Choroid plexus epithelial cell (primary cell): Measurements from ENCODE around the gene TCF21.

Experiments used
- DNase-seq: peaks from one replicate; pipeline ENCODE4 v3.0.0-alpha.2; 2010; ENCODE audit warnings: low read depth
- H3K4me3 ChIP-seq: 2 replicates; pipeline ENCODE4 v1.5.1; 2011; ENCODE audit warnings: low read depth, mild to moderate bottlenecking, control low read depth, low read length, moderate library complexity
- TF ChIP-seq, protein P1 (sequence below): conservative IDR thresholded peaks from 2 replicates; pipeline ENCODE4 v1.5.1; 2011; ENCODE audit warnings: low read depth, mild to moderate bottlenecking, control low read depth, inconsistent platforms, low read length, moderate library complexity

The TCF21 gene

DNA sequence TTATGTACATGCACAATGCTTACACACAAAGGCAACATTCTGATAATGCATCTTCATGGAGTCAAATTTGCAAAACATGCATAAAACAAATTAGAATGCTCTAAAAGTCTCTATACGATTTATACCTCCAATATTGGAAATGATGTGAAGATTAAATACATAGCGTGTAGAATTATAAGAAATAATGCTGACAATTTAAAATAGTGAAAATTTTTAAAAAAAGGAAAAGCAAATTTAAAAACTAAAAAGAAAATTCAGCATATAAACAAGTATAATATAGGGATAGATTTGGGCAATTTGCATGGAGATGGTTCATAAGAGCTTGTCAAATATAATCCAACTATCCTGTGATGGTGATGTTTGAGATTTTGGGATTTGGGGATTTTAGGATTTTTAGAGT, 14.9 kb downstream of the TCF21 start:
- H3K4me3 ChIP-seq: no peak overlapping the region
- no peak for DNase-seq
- TF ChIP-seq, protein P1, sequence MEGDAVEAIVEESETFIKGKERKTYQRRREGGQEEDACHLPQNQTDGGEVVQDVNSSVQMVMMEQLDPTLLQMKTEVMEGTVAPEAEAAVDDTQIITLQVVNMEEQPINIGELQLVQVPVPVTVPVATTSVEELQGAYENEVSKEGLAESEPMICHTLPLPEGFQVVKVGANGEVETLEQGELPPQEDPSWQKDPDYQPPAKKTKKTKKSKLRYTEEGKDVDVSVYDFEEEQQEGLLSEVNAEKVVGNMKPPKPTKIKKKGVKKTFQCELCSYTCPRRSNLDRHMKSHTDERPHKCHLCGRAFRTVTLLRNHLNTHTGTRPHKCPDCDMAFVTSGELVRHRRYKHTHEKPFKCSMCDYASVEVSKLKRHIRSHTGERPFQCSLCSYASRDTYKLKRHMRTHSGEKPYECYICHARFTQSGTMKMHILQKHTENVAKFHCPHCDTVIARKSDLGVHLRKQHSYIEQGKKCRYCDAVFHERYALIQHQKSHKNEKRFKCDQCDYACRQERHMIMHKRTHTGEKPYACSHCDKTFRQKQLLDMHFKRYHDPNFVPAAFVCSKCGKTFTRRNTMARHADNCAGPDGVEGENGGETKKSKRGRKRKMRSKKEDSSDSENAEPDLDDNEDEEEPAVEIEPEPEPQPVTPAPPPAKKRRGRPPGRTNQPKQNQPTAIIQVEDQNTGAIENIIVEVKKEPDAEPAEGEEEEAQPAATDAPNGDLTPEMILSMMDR: no peak

DNA sequence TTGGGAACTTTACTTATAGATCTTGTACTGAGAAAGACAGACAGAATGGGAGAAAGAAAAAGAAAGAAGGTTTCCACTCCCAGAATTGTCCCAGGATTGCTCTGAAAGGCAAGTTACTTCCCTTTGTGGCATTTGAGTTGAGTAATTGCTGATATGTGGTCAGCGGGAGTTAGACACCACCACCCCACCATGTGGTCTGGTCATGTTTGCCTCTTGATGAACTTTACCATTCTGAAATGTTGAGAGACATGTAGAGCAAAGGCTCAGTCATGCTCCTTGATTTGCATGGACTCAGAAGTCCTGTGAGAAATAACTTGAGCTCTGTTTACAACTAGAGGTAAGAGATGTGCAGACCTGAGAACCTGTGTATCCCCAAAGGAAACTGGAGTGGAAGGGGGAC, 17.1 kb downstream of the TCF21 start:
- TF ChIP-seq, protein P1: no peak
- DNase-seq: peak; percentile 75

DNA sequence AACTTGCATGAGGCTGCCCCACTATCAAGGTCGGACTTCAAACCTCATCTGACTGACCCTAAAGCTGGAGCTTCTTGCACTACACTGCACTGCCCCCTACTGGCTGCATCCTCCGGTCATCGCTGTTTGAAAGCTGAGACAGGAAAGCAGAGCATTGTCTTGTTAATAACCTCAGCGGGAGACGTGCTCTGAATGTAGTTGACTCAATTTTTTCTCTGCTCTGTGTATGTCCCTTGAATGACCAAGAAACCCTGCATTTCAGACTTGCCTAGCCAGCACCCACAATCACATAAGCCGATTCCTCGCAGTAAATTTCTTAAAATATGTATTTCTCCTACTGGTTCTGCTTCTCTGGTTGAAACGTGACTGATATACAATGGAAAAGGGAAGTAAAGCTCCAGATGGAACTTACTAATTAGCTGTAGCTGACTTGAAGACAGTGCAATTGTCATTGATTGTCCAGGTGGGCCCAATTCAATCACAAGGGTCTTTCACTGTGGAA, 27.8 kb downstream of the TCF21 start:
- TF ChIP-seq, protein P1: peak; percentile 98
- H3K4me3 ChIP-seq: no peak overlapping the region
- DNase-seq: peak; percentile 96

More for the DNA sequence above, 17.1 kb downstream of the TCF21 start:
- no peak overlapping the region for H3K4me3 ChIP-seq

DNA sequence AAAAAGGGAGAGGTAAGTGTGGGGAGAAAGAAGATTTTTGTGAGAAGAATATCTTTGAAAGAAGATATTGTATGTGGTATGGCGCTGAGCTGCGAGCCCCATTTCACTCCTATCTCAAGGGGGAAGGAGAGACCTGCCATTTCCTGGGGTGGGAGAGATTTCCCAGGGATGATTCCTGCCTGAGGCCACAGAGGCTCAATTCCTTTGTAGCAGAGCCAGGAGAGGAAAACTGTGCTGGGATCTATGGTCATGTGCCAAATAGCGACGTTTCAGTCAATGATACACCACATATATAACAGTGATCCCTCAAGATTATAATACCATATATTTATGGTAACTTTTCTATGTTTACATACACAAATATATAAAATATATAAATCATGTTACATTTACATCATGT, 28.9 kb downstream of the TCF21 start:
- TF ChIP-seq, protein P1: no peak
- no peak overlapping the region for H3K4me3 ChIP-seq
- no peak for DNase-seq

DNA sequence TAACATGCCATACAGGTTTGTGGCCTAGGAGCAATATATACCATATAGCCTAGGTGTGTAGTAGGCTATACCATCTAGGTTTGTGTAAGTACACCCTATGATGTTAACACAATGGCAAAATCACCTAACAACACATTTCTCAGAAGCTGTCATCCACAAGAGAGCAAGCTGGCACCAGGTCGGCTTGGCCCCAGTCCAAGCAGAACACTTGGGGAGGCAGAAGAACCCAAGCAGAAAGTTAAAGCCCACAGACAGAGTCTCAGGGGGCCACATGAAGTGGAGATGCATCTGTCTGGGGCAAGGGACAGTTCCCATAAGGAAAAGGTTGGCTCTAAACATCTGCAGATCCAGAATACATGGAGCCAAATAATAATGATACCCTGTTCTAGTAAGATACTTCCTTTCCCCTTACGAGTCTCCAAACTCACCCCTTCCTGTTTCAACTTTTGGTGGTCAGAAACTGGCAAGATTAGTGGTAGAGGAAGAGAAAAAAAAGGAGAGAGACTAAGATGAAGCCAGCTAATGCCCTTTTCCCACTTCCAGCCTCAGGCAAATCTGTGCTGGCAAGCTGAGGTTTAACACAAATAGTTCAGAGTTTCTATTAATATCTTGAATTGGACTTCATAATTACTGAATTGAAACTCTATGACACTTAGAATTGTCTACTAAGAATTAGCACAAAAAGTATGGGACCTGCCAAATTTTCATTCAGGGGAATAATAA, 29.5 kb downstream of the TCF21 start:
- DNase-seq: no peak
- H3K4me3 ChIP-seq: no peak overlapping the region
- TF ChIP-seq, protein P1: no peak

DNA sequence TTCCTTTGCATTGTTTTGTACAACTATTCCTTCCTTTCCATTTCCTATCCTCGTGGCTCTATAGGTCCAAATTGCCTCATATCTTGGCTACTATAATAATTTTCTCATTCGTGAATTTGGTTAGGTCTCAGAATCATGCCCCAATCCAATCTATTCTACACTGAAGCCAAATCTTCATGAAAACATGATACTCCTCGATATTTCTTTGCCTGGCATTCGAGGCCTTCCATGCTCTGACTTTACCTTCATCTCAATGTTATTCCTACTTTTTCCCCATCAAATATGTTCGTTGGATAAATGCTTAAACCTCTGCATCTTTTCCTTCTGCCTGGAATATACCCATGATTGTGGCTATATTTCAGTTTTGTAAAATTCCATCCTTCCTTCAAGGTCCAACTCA, 30.4 kb downstream of the TCF21 start:
- DNase-seq: no peak
- TF ChIP-seq, protein P1: no peak

More for the DNA sequence above, 30.4 kb downstream of the TCF21 start:
- no peak overlapping the region for H3K4me3 ChIP-seq
